Adipose tissue (tissue), 3 donors: ENCODE data around the gene PDZK1IP1. TPM values are rescaled to one million over a fixed set of nuclear protein-coding genes. Genes with fewer than 3 reads are reported as not detected.

ENCODE experiments used
- H3K27ac ChIP-seq: one replicate; pipeline ENCODE4 v1.5.1; 2013; ENCODE audit warnings: low read depth, low read length
- WGBS, 3 donors: extraction: QIAGEN DNeasy Blood & Tissue Kit; methylation state at CpG; one replicate each; pipeline ENCODE4 v1.1.7; 2013; 5-methylcytosine and 5-hydroxymethylcytosine counted together
- polyA plus RNA-seq, 3 donors: library from polyadenylated mRNA; stranded (reverse); fragments of 200-250 nt; gene quantifications; one replicate each; pipeline ENCODE4 v1.2.3, GENCODE V29; 2013
- donor health status: healthy with polysubstance abuse.
- donor health status: Bipolar disorder and iron deficiency.
- donor health status: healthy.

The PDZK1IP1 gene
- polyA plus RNA-seq, 3 donors = 9.1 to 34.6 (median 11.0) TPM

GRCh38 chr1:47186267-47187185, 3.3 kb downstream of the PDZK1IP1 start:
- WGBS, 3 donors = 89 to 93% (median 93%) methylated on average over 13 of the region's 13 CpGs
- no peak overlapping the region for H3K27ac ChIP-seq

- H3K27ac ChIP-seq = no peak overlapping the region
- 84 to 85% (median 85%) methylated on average over 14 of the region's 14 CpGs for WGBS, 3 donors
Observed at GRCh38 chr1:47184822-47185677, 4.8 kb downstream of the PDZK1IP1 start.

GRCh38 chr1:47184090-47184821, 5.6 kb downstream of the PDZK1IP1 start:
- H3K27ac ChIP-seq = no peak overlapping the region
- WGBS, 3 donors = 76 to 91% (median 83%) methylated on average over 5 of the region's 5 CpGs

GRCh38 chr1:47183308-47184089, 6.3 kb downstream of the PDZK1IP1 start:
- whole genome bisulfite sequencing, 3 donors = 77 to 79% (median 77%) methylated on average over 11 of the region's 11 CpGs

GRCh38 chr1:47182676-47183235, 7.1 kb downstream of the PDZK1IP1 start:
- 57 to 65% (median 62%) methylated on average over 7 of the region's 7 CpGs for WGBS, 3 donors
- no peak overlapping the region for H3K27ac ChIP-seq

More at GRCh38 chr1:47183308-47184089, 6.3 kb downstream of the PDZK1IP1 start:
- H3K27ac ChIP-seq = no peak overlapping the region

GRCh38 chr1:47181955-47182675, 7.7 kb downstream of the PDZK1IP1 start:
- 74 to 87% (median 75%) methylated on average over 7 of the region's 7 CpGs for WGBS, 3 donors
- H3K27ac ChIP-seq = no peak overlapping the region

GRCh38 chr1:47181095-47181954, 8.5 kb downstream of the PDZK1IP1 start:
- no peak overlapping the region for H3K27ac ChIP-seq
- WGBS, 3 donors = 43 to 54% (median 48%) methylated on average over 17 to 18 of the region's 18 CpGs

- 43 to 59% (median 57%) methylated on average over 3 of the region's 3 CpGs for WGBS, 3 donors
- no peak overlapping the region for H3K27ac ChIP-seq
Observed at GRCh38 chr1:47180603-47181094, 9.2 kb downstream of the PDZK1IP1 start.

GRCh38 chr1:47179988-47180563, 9.8 kb downstream of the PDZK1IP1 start:
- H3K27ac ChIP-seq = no peak overlapping the region
- WGBS, 3 donors = 43 to 65% (median 63%) methylated on average over 3 of the region's 3 CpGs

- 6 to 7% (median 6%) methylated on average over 28 to 30 of the region's 30 CpGs for WGBS, 3 donors
- no peak overlapping the region for H3K27ac ChIP-seq
Observed at GRCh38 chr1:47179017-47179987, 10.5 kb downstream of the PDZK1IP1 start.

- WGBS, 3 donors = 60 to 73% (median 67%) methylated on average over 8 of the region's 8 CpGs
- no peak overlapping the region for H3K27ac ChIP-seq
Observed at GRCh38 chr1:47178654-47179016, 11.2 kb downstream of the PDZK1IP1 start.

- 71 to 86% (median 72%) methylated on average over 6 of the region's 6 CpGs for WGBS, 3 donors
Observed at GRCh38 chr1:47178020-47178419, 11.8 kb downstream of the PDZK1IP1 start.

GRCh38 chr1:47175227-47175934, 14.5 kb downstream of the PDZK1IP1 start:
- no peak overlapping the region for H3K27ac ChIP-seq
- WGBS, 3 donors = 15 to 17% (median 15%) methylated on average over 11 of the region's 11 CpGs

More at GRCh38 chr1:47178020-47178419, 11.8 kb downstream of the PDZK1IP1 start:
- no peak overlapping the region for H3K27ac ChIP-seq

- no peak overlapping the region for H3K27ac ChIP-seq
Observed at GRCh38 chr1:47174656-47175020, 15.2 kb downstream of the PDZK1IP1 start.
